ENCODE measurements around the gene GAD1. TPM values are rescaled to one million over a fixed set of nuclear protein-coding genes. Genes with fewer than 3 reads are reported as not detected.

The GAD1 gene
- polyA plus RNA-seq = not detected

- Mint-ChIP-seq H3K27ac (peak within 1 kb of the TSS in 1 of 6 donors; percentile 52), H3K4me1 (peaks cover 51 to 59% of the 10 kb centered on the region in 2 donors), H3K27me3 (ENCODE audit: low read depth in 3 of 3) (peaks cover 47 to 59% (median 55%) of the 10 kb centered on the region in 3 donors), H3K4me3 (peak within 1 kb of the TSS; percentile 51 to 69 (median 60)), H3K36me3 (no peaks in the 10 kb centered on the region), H3K9me3 (no peaks in the 10 kb centered on the region)
- DNase-seq = no peak
Observed at GRCh38 chr2:170816504-170817092, at the start of gene GAD1. TSS of gene GAD1 (plus strand) at chr2:170816887. CDS start at chr2:170818592, 1,705 bp downstream.

GRCh38 chr2:170770008-170770605 is 46.6 kb upstream of the GAD1 start, which contains the start of gene ERICH2:
TSS of gene ERICH2 (plus strand) at chr2:170770378. CDS start at chr2:170770682, 304 bp downstream.
- Mint-ChIP-seq H3K4me1 (peaks cover 12 to 16% of the 10 kb centered on the region in 2 donors), H3K36me3 (no peaks in the 10 kb centered on the region), H3K27ac (peak within 1 kb of the TSS; percentile 62 to 84 (median 75)), H3K9me3 (no peaks in the 10 kb centered on the region), H3K27me3 (ENCODE audit: low read depth in 3 of 3) (peaks cover 8 to 21% (median 14%) of the 10 kb centered on the region in 3 donors), H3K4me3 (peak within 1 kb of the TSS; percentile 85 to 94 (median 89))
- peak; percentile 42 to 43 (median 42) for DNase-seq

DNA sequence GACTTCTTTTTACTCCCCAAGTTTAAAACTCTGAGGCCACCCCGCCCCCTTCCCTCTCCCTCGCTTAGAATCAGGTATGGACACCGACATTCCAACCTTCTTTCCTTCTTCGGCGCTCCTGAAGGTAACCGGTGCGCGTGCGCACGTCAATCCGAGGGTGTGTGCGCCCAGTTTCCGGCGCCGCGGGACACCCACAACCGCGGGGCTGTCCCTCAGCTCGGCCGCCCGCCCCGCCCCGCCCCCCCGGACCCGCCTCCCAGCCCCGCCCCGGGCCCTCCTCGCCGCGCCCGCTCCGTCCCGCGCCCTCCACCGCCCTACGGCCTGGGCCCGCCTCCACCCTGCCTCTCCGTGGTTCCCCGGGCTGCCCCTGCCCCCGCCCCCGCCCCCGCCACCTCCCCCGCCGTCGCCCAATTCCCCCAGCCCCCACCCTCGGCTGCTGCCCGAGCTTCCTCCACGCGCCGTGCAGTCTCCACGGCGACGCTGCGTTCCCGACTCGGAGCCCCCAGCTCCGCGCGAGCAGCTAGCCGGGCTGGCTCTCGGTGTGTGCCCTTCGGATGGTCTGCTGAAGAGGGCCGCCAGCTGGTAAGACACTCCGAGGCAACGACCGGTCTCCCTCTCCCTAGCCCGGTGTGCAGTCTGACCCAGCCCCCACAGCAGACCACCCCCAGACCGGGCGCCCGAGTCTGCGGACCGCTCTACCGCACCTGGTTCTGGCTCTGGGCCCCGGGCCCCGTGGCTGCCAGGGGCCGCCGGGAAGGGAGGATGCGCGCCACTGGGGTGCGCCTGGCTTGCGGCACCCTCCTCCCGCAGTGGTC is 45.9 kb upstream of the GAD1 start:
- Mint-ChIP-seq H3K4me3 (peak overlapping the region; percentile 85 to 94 (median 89)), H3K9me3 (no peaks in the 10 kb centered on the region), H3K36me3 (no peaks in the 10 kb centered on the region), H3K4me1 (peaks cover 12 to 16% of the 10 kb centered on the region in 2 donors), H3K27me3 (ENCODE audit: low read depth in 3 of 3) (peaks cover 8 to 21% (median 14%) of the 10 kb centered on the region in 3 donors), H3K27ac (peak overlapping the region; percentile 62 to 84 (median 75))
- DNase-seq = peak; percentile 72 to 75 (median 73)

DNA sequence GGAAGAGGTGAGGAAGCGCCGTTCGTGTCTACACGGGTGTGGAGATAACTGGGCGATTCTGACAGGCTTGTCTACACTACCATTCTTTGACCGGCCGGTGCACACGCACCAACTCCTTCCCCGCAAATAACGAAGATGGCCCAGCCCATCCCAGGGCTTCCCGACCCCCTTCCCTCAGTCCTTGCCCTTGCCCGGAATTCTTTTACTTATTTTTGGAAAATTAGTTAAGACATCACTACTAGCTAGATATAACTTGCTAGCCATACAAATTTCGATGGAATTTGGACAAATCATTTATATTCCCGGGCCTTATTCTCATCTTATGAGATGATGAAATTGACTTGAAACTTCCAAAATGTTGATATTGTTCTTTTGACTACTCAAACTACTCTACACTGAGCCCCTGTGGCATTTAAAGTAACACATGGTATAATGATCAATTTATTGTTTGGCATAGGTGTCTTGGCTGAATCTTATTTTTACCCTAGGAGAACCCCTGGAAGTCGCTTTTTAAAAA is 45.2 kb upstream of the GAD1 start:
- no peaks in the 10 kb centered on the region for H3K36me3 Mint-ChIP-seq
- H3K27me3 Mint-ChIP-seq (ENCODE audit: low read depth in 3 of 3) = peaks cover 8 to 20% (median 14%) of the 10 kb centered on the region in 3 donors
- peak overlapping the region in 4 of 6 donors; percentile 12 to 75 (median 42) for H3K27ac Mint-ChIP-seq
- no peaks in the 10 kb centered on the region for H3K9me3 Mint-ChIP-seq
- H3K4me1 Mint-ChIP-seq = peaks cover 12 to 16% of the 10 kb centered on the region in 2 donors
- DNase-seq = no peak
- peak overlapping the region; percentile 68 to 84 (median 82) for H3K4me3 Mint-ChIP-seq

DNA sequence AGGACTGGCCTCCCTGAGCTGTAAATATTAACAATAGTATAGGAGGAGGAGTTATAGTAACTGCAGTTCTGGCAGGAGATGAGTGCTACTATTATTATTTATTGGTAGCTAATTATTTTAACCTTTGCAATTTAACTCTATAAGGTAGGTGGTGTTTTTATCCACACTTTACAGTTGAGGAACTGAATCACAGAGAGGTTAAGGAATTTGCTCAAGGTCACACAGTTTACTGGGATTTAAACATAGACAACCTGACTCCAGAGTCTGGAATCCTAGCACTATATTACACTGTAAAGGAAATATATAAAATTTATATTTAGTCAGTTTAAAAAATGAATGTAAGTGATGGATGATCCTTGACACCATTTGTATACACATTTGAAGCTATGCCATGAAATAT is 44.4 kb upstream of the GAD1 start:
- Mint-ChIP-seq H3K36me3 (no peaks in the 10 kb centered on the region), H3K27ac (no peak overlapping the region), H3K27me3 (ENCODE audit: low read depth in 3 of 3) (peaks cover 4 to 20% (median 14%) of the 10 kb centered on the region in 3 donors), H3K9me3 (no peaks in the 10 kb centered on the region), H3K4me3 (peak overlapping the region; percentile 47 to 64 (median 64)), H3K4me1 (peaks cover 12 to 16% of the 10 kb centered on the region in 2 donors)
- no peak for DNase-seq

GRCh38 chr2:170774074-170774473 is 42.6 kb upstream of the GAD1 start:
- DNase-seq = no peak
- H3K36me3 Mint-ChIP-seq = no peaks in the 10 kb centered on the region
- no peak overlapping the region for H3K4me3 Mint-ChIP-seq
- no peaks in the 10 kb centered on the region for H3K9me3 Mint-ChIP-seq
- peaks cover 12 to 16% of the 10 kb centered on the region in 2 donors for H3K4me1 Mint-ChIP-seq
- H3K27ac Mint-ChIP-seq = no peak overlapping the region
- peaks cover 5 to 20% (median 10%) of the 10 kb centered on the region in 3 donors for H3K27me3 Mint-ChIP-seq (ENCODE audit: low read depth in 3 of 3)

GRCh38 chr2:170778900-170779299 is 37.8 kb upstream of the GAD1 start:
- H3K27ac Mint-ChIP-seq = no peak overlapping the region
- DNase-seq = no peak
- no peaks in the 10 kb centered on the region for H3K9me3 Mint-ChIP-seq
- H3K4me1 Mint-ChIP-seq = no peaks in the 10 kb centered on the region
- no peak overlapping the region for H3K4me3 Mint-ChIP-seq
- H3K27me3 Mint-ChIP-seq (ENCODE audit: low read depth in 3 of 3) = peaks cover 2 to 5% (median 5%) of the 10 kb centered on the region in 3 donors
- H3K36me3 Mint-ChIP-seq = no peaks in the 10 kb centered on the region

GRCh38 chr2:170779304-170779703 is 37.4 kb upstream of the GAD1 start:
- Mint-ChIP-seq H3K4me1 (no peaks in the 10 kb centered on the region), H3K27me3 (ENCODE audit: low read depth in 3 of 3) (peaks cover 2 to 6% (median 5%) of the 10 kb centered on the region in 3 donors), H3K4me3 (no peak overlapping the region), H3K36me3 (no peaks in the 10 kb centered on the region), H3K9me3 (no peaks in the 10 kb centered on the region), H3K27ac (no peak overlapping the region)
- DNase-seq = no peak

- Mint-ChIP-seq H3K9me3 (no peaks in the 10 kb centered on the region), H3K36me3 (no peaks in the 10 kb centered on the region), H3K4me1 (no peaks in the 10 kb centered on the region), H3K4me3 (no peak overlapping the region), H3K27me3 (ENCODE audit: low read depth in 3 of 3) (peaks cover 3 to 7% (median 5%) of the 10 kb centered on the region in 3 donors), H3K27ac (no peak overlapping the region)
- DNase-seq = no peak
Observed at GRCh38 chr2:170782673-170783072, 34.0 kb upstream of the GAD1 start.

GRCh38 chr2:170783549-170783948 is 33.1 kb upstream of the GAD1 start:
- H3K4me3 Mint-ChIP-seq = no peak overlapping the region
- no peak overlapping the region for H3K27ac Mint-ChIP-seq
- DNase-seq = no peak
- H3K9me3 Mint-ChIP-seq = no peaks in the 10 kb centered on the region
- H3K36me3 Mint-ChIP-seq = no peaks in the 10 kb centered on the region
- no peaks in the 10 kb centered on the region for H3K4me1 Mint-ChIP-seq
- H3K27me3 Mint-ChIP-seq (ENCODE audit: low read depth in 3 of 3) = peaks cover 3 to 7% (median 7%) of the 10 kb centered on the region in 3 donors

GRCh38 chr2:170798996-170799395 is 17.7 kb upstream of the GAD1 start:
- Mint-ChIP-seq H3K4me1 (no peaks in the 10 kb centered on the region), H3K4me3 (no peak overlapping the region), H3K36me3 (no peaks in the 10 kb centered on the region)

GRCh38 chr2:170806548-170806947 is 10.1 kb upstream of the GAD1 start:
- Mint-ChIP-seq H3K27me3 (ENCODE audit: low read depth in 3 of 3) (peaks cover 3 to 5% (median 3%) of the 10 kb centered on the region in 3 donors), H3K4me3 (no peak overlapping the region), H3K27ac (no peak overlapping the region)

More at GRCh38 chr2:170798996-170799395, 17.7 kb upstream of the GAD1 start:
- Mint-ChIP-seq H3K9me3 (no peaks in the 10 kb centered on the region), H3K27ac (no peak overlapping the region), H3K27me3 (ENCODE audit: low read depth in 3 of 3) (peaks cover 2 to 4% (median 2%) of the 10 kb centered on the region in 3 donors)
- DNase-seq = no peak

DNA sequence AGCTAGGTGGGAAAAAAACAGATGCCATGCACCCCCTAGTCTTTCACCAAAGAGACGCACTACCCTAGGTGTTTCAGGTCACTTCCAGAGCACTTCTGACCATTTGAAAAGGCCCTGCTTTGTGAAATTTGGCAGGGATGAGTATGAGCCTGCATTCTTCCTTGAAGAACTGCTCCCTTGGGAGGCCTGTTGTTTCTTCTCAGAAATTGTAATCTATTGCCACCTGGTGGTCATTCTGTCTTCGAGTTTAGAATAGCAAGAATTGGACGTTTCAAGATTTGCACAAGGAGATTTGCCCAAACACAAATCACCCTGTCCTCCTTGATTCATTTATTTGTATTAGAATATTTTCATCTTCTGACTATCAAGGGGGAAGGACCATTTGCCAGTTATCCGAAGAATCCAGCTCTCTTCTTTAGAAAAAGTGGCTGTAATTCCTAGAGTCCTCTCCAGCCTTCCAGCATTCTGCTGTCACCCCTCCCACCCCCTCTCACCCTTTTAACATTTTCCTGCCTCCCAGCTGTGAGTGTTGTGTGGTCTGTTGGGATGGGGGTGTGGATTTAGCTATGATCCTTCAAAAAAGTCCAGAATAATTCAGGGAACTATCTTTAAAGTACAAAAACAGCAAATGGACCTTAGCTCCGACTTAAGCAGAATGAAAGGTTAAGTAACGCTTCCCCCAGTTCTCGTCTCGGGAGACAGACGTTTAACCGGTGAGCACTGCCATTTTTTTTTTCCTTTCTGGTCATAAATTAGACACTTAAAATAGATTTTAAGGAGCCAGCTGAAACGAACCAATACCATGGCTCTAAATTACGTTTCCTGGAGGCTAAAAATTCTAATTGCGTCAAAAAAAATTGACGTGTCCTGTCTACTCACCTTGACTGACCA is 3.7 kb upstream of the GAD1 start:
- DNase-seq = peak; percentile 41 to 55 (median 44)
- Mint-ChIP-seq H3K27me3 (ENCODE audit: low read depth in 3 of 3) (peaks cover 35 to 49% (median 43%) of the 10 kb centered on the region in 3 donors), H3K9me3 (no peaks in the 10 kb centered on the region), H3K36me3 (no peaks in the 10 kb centered on the region), H3K27ac (no peak overlapping the region), H3K4me3 (no peak overlapping the region), H3K4me1 (peaks cover 28 to 36% of the 10 kb centered on the region in 2 donors)

More at GRCh38 chr2:170806548-170806947, 10.1 kb upstream of the GAD1 start:
- Mint-ChIP-seq H3K4me1 (no peaks in the 10 kb centered on the region), H3K36me3 (no peaks in the 10 kb centered on the region), H3K9me3 (no peaks in the 10 kb centered on the region)
- no peak for DNase-seq

All from immature natural killer cell (primary cell).